GM18526 (cell line): ENCODE data around the gene NR2F6.

Source experiments
- POLR2A ChIP-seq: IDR thresholded peaks from 3 replicates; pipeline ENCODE4 v1.6.1; 2011; ENCODE audit not compliant: insufficient read length; ENCODE audit errors: extremely low read depth

Gene NR2F6

DNA sequence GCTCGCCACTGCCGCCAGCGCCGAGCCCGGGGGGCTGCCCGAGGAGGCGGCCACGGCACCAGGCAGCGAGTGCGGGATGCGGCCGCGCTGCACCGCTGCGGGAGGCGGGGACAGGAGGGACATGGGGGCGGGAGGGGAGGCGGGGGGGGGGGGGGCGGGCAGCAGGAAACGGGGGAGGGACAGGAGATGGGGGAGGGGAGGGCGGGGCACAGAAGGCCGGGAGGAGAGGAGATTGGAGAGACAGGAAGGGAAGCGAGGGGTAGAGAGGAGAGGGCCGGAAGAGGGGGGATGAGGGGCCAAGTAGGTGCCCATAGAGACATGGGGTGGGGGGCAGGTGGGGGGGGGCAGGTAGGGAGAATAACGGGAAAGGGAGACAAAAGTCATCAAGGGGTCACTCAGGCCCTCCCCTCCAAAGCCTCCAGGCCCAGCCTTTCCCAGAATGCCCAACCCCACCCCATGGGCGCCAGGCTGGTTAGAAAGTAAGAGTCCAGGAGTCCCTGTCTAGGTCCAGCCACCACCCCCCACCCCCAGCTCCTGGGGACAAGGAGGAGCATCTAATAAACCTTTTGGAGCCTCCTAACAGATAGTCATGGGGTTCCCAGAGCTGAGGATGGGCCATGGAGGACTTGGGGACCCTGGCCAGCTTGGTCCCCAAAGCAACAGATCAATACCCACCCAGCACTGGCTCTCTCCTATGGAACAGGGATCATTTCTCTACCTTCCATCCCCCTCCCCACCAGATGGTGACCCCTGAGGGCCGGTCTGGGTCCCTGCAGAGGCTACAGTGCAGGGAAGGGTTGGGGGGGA is 9.5 kb downstream of the NR2F6 start:
- TF ChIP-seq POLR2A, result peak; percentile 3

GRCh38 chr19:17235300-17235970 is 10.3 kb downstream of the NR2F6 start:
- TF ChIP-seq POLR2A, result peak; percentile 17

- no peak for TF ChIP-seq POLR2A
These were observed 10.8 kb downstream of the NR2F6 start for GRCh38 chr19:17234911-17235299.

- TF ChIP-seq POLR2A, result no peak
These were observed 13.5 kb downstream of the NR2F6 start for GRCh38 chr19:17232258-17232657.

GRCh38 chr19:17229890-17230289 is 15.8 kb downstream of the NR2F6 start:
- no peak for TF ChIP-seq POLR2A

GRCh38 chr19:17227798-17228367 is 17.8 kb downstream of the NR2F6 start:
- no peak for TF ChIP-seq POLR2A

- TF ChIP-seq POLR2A, result peak; percentile 93
These were observed 19.5 kb downstream of the NR2F6 start, which contains the start of gene OCEL1 for GRCh38 chr19:17226002-17226933. TSS of gene OCEL1 (plus strand) at chr19:17226226. CDS start at chr19:17226248, 22 bp downstream.

GRCh38 chr19:17225053-17225452 is 20.7 kb downstream of the NR2F6 start:
- no peak for TF ChIP-seq POLR2A

- no peak for TF ChIP-seq POLR2A
These were observed 25.4 kb downstream of the NR2F6 start for GRCh38 chr19:17220207-17220758.

DNA sequence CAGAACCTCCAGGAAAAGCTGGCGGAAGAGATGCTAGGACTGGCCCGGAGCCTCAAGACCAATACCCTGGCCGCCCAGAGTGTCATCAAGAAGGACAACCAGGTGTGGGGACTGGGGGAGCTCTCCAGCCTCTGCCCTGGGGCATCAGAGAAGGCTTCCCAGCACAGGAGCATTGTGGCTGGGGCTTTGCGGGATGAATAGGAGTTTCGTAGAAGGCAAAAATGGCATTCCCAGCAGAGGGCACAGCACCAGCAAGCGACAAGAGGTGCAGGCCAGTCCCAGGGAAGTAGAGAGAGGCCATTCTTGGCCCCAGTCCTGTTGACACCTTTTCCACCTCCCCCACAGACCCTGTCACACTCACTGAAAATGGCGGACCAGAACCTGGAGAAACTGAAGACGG is 26.4 kb downstream of the NR2F6 start:
- TF ChIP-seq POLR2A, result no peak

DNA sequence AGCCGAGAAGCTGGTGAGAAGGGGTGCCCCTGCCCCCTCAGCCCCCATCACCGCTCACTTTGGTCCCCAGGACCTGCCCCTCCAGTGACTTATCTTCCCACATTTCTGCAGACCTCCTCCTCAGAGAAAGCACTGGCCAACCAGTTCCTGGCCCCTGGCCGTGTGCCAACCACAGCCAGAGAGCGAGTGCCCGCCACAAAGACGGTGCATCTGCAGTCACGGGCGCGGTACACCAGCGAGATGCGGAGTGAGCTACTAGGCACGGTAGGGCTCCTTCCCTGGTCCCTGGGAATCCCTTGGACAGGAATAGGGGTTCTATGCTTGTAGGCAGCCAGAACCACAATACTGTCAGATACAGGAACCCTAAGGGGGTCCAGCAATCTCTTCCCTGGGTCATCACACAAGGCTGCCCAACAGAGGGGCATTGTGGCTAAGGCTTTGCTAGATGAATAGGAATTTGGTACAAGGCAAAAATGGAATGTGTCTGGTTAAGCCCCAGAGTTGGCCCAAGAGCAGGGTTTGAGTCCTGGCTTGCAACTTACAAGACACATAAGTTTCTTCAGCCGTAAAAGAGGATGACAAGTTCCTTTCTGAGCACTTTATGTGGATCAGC is 29.6 kb downstream of the NR2F6 start:
- TF ChIP-seq POLR2A, result no peak

DNA sequence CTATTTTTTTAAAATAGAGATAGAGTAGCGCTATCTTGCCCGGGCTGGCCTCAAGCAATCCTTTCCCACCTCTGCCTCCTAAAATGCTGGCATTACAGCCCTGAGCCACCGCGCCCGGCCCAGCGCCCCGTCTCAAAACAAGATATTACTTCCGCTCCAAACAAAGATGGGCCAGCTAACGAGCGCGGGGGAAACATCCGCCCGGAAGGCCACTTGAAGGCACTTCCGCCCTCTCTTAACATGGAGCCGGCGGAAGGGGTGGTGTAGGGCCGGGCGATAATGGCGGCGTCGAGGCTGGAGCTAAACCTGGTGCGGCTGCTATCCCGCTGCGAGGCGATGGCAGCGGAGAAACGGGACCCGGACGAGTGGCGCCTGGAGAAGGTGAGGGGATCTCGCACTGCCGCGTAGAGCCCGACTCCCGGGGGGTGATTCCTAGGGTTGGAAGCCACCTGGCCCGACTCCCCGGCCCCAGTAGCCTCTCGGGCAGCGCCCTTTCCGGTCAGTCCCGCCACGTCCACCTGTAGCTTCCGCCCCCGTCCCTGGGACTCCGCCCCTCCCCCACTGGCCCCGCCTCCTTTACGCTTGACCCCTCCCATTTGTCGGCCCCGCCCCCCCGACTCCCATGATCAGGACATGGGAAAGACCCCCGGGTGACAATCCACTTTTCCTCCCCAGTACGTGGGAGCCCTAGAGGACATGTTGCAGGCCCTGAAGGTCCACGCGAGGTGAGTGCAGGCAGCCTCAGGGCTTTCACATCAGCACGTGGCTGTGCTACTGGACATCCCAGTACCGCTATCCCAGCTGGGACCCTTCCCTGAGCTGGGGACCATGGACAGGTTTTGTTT is 30.4 kb downstream of the NR2F6 start, which contains the start of gene USE1:
USE1 (plus strand) TSS at position 231 of the 845 bp plus-strand sequence; CDS start at position 280, 49 bp downstream.
- TF ChIP-seq POLR2A, result peak; percentile 85

- no peak for TF ChIP-seq POLR2A
These were observed 31.1 kb downstream of the NR2F6 start for GRCh38 chr19:17214508-17215126.
